HuH-7.5 (cell line): Measurements from ENCODE around the gene EXO1.

Experiments
- DNase-seq: peaks from one replicate; pipeline ENCODE4 v3.0.0; 2011; ENCODE audit warnings: low spot score

The EXO1 gene

DNA sequence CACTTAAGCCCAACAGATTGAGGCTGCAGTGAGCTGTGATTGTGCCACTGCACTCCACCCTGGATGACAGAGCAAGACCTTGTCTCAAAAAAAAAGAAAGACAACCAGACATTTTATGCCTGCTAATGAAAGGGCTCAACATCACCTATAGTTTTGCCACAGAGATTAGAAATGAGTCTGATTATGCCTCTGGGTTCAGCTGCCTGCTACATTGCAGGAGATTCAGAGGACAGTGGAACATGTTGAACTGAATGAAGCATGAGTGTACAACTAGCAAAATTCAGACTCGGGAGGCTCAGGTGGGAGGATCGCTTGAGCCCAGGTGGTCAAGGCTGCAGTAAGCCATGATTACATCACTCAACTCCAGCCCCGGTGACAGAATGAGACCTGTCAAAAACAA lies 46.0 kb downstream of the EXO1 start:
- no peak for DNase-seq

DNA sequence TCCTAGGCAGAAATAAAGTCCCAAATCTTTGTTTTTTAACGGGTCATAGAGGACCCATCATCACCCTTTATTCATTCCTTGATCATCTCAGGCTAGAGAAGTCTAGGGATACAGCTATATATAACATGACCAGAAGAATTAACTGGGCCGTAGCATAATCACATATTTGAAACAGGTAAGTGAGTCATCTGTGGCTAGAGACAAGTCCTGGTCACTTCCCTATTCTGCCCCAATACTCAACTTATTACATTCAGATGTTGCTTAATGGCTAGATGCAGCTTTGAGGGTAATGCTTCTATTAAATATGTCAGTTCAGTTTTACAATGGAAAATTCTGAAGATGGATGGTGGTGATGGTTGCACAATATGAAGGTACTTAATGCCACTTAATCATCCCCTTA lies 47.0 kb downstream of the EXO1 start:
- no peak for DNase-seq

DNA sequence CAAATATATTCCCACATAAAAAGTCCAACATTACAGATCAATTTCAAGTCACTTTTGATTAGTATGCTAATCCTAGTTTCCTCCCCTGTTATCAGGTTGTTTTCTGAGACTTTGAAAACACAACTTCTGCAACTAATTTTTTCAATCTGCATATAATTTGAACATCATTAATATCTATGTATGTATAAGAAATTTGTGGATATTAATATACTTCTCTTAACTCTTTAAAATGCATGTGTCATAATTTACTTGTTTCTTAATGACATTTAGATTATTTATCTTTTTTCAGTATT lies 48.6 kb downstream of the EXO1 start:
- no peak for DNase-seq

DNA sequence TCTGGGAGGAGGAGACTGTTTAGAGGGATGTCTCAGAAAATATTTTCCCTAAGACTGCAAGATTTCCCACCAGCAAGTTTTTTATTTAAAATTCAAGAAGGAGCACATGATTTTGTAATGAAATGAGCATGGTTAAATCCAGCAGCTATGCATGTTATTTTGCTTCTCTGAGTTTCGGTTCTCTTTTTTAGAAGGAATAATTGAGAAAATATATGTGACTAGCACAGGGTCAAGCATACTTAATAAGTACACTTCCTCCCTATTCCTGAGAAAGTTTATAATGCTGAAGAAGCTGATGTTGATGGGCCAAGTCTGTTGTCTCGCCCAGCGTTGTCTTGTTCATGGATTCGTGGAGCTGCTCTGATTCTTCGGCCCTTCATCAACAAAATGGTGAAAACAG lies 51.2 kb downstream of the EXO1 start:
- no peak for DNase-seq

DNA sequence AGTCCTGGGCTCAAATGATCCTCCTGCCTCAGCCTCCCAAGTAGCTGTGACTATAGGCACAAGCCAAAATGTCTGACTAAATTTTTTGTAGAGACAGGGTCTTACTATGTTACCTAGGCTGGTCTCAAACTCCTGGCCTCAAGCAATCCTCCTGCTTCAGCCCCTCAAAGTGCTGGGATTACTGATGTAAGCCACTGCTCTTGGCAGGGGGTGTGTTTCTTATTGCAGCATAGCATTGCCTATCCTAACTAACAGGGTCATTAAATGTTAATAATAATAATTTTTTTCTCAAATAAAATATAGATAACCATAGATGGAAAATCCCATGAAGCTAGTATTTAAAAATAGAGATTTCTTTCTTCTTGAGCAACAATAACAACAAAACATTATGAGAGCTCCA lies 52.4 kb downstream of the EXO1 start:
- DNase-seq: no peak

DNA sequence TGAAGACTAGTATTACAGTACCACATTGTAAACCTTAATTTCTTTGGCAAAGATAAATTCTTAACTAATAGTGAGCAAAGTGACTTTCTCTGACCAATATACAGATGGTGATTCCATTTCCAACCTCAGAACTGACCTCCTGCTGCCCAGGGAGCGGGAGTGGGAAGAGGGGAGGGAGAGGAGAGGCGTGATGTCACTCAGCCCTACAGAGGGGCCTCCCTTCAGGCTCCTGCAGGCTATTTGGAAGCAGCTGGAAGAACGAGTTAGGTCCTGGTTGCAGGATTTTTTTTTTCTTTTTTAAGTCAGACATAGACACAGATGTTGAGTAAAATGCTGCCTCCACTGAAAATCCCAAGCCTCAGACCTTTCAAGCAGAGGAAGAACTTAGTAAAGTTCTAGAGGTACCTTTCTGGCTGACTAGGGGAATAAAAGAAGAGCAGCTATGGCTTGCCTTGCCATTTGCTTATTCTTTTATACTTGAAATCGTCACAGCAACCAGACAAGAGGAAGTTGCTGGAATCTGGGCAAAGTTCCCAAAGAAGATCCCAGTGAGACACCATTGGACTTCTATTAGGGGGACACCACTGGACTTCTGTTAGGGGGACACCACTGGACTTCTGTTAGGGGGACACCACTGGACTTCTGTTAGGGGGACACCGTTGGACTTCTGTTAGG lies 54.5 kb downstream of the EXO1 start:
- no peak for DNase-seq

DNA sequence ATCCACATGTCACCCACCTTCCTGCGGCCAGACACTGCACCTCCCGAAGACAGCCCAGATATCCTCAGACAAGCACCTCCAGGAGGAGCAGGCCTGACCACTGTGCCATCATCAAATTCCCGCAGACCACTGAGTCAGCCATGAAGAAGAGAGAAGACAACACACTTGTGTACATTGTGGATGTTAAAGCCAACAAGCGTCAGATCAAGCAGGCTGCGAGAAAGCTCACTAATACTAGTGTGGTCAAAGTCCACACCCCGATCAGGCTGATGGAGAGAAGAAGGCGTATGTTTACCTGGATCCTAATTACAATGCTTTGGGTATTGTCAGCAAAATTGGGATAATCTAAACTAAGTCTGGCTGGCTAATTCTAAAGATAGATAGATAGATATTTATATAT lies 68.2 kb downstream of the EXO1 start:
- DNase-seq: no peak

DNA sequence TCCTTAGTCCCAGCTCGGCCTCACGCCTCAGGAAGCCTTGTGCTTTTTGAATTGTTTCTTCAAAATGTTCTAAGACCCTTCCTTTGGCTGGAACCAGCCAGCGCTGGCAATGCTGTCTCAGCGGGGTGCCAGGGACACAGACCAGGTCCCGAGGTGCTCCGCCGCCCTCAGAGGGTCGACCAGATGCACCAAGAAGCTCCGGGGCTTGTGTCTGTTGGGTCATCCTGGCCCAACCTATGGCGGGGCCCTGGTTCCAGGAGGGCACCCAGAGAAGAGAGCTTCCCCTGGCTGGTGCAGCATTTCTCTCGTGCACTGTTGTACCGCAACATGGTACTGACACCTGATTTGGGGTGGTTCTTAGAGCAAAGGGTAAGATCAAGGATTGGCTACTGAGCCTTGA lies 69.5 kb downstream of the EXO1 start:
- DNase-seq: no peak

DNA sequence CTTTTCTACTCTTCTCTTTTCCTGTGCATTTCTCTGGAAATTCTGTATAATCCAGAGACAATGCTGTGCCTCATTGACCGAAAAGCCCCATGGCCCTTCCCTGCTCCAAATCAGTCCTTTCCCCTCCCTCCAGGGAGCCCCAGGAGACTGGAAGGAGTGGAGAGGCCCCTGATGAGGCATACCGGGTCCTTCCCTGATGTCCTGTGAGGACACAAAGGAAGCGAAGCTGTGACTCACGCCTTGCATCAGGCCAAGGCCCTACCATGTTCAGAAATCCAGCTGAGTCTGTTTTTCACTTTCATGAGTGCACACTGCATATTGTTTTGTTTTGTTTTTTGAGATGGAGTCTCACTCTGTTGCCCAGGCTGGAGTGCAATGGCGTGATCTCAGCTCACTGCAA lies 70.9 kb downstream of the EXO1 start:
- DNase-seq: no peak

DNA sequence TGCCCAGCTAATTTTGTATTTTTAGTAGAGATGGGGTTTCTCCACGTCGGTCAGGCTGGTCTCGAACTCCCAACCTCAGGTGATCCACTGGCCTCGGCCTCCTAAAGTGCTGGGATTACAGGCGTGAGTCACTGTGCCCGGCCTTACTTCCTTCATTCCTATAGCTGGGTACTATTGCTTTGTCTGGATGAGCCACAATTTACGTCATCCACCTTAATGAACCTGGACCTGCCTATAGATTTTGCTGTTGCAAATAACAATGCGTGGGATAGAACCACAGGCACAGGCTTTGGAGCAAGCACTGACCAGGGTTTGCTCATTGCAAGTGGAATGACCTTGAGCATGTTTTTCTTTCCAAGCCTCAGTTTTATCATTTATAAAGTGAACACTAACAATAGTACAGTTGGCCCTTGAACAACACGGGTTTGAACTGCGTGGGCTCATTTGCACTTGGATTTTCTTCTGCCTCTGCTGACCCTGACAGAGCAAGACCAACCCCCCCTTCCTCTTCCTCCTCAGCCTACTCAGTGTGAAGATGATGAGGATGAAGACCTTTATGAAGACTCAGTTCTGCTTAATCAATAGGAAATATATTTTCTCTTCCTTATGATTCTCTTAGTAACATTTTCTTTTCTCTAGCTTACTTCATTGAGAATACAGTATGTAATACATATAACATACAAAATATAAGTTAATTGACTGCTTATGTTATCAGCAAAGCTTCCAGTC lies 76.2 kb downstream of the EXO1 start:
- DNase-seq: no peak

DNA sequence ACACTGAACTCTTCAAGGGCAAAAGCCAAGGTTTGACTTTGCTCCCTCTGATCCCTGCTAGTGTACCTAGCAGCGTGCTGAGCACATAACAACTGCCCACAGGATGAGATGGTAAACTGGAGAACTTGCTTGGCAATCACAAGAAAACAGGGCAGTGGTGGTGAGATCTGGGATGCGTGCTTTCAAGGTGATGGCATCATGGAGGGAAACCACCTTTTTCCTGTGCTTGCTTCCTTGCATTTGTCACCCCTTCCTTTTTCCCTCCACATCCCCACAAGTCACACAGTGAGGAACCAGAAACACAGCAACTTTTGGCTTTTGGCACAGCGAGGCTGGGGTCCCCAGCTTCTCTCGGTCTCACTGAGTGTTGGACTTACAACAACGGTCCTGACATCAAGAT lies 78.1 kb downstream of the EXO1 start:
- DNase-seq: no peak

DNA sequence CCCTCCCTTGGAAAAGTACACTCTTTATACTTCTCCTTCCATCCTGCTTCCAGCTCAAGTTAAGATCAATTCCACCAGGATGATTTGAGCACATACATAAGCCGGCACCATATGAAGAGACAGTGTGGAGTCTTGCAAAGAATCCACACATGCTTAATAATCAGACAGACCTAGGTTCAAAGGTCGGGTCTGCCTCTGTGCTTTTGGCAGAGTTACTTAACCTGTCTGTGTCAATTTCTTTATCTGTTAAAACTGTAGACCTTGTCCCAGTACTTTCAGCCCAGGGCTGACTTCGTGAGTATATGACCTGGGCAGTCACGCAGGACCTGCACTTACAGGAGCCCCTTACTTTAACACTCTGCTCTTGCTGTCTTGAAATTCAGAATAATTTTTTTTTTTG lies 79.3 kb downstream of the EXO1 start:
- no peak for DNase-seq

DNA sequence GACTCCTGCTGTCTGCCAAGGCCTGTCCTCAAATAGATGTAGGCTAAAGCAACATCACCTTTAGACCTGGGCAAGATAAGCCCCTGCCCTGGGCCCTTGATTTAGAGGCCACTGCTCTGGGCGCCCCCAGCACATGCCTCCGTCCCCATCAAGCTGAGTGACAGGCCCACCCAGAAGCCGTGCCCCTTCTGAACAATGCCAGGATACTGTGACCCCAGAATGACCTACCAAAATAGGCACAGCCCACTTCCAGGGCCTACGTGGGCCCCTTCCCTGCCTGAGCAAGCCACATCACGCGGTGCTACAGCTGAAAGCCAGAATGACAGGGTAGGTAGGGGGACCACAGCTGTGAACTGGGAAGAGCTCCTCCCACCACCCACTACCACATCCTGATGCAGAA lies 84.8 kb downstream of the EXO1 start:
- DNase-seq: no peak

DNA sequence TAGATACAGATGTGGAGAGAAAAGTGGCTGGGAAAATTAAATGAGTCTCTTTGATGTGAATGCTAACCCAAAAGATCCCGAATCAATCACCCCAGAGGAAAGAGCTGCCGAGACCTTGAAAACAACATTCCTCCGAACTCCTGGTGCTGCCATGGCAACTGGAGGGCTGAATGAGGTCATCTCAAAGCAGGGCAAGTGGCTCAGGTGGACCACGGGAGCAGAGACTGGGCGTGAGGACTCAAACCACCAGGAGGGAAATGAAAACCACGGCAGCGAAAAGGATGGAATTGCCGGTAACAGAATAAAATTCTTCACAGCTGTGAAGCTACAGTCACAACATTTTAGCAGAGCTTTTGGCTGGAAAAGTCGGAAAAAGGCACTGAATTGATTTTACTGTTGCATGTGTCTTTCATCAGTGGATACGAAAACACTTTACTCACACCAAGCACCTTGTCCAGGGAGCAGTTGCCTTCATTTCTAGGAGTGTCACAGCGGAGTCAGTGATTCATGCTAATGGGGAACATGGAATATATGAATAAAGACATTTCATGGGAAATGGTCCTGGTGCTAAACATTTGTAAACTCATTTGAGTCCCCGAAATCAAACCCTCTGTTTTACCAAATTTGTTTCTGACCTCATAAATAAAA lies 86.3 kb downstream of the EXO1 start:
- DNase-seq: no peak

DNA sequence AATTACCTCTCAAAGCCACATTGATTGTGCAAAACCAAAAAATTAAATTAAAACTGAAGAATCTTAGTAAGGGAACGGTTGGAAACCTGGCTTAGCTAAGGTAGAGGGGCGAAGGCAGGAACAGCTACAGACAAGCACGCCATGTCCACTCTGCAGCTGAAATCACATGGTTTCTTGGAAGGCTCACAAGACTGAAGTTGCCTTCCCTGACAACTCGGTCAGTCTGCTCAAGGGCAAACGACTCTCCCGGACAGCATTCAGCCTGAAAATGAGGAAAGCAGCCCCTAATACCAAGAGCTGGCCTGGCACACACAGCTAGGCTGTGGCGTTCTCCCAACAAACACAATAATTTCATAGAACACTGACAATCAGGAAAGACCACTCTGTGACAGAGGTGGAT lies 86.9 kb downstream of the EXO1 start:
- no peak for DNase-seq
